ENCODE results near the gene PLEKHA6. TPM values are rescaled to one million over a fixed set of nuclear protein-coding genes. Genes with fewer than 3 reads are reported as not detected.

The PLEKHA6 gene
- total RNA-seq, 1 donor from 2014 or later: 15.4 TPM

DNA sequence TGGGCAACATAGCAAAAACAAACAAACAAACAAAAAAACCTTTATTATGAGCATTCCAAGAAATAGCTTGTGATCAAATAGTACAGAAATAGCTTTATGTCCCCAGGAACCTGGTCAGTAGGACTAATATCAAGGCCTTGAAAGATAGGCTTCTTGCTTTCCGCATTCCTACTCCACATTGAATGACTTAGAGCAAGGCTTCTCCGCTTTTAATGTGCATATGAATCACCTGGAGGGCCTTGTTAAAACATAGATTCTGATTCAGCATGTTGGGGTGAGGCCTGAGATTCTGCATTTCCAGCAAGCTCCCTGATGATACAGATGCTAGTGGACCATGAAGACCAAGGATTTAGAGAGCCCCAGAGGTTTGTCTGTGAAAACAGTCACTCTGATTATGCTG lies 17.4 kb downstream of the PLEKHA6 start:
- no peaks in the 10 kb centered on the region for H3K36me3 ChIP-seq (ENCODE audit: control insufficient read depth, insufficient read depth, low read length)
- H3K4me3 ChIP-seq (ENCODE audit: low read depth, low read length): no peak overlapping the region
- no peak for DNase-seq (ENCODE audit: low read depth)
- TF ChIP-seq, protein P1, sequence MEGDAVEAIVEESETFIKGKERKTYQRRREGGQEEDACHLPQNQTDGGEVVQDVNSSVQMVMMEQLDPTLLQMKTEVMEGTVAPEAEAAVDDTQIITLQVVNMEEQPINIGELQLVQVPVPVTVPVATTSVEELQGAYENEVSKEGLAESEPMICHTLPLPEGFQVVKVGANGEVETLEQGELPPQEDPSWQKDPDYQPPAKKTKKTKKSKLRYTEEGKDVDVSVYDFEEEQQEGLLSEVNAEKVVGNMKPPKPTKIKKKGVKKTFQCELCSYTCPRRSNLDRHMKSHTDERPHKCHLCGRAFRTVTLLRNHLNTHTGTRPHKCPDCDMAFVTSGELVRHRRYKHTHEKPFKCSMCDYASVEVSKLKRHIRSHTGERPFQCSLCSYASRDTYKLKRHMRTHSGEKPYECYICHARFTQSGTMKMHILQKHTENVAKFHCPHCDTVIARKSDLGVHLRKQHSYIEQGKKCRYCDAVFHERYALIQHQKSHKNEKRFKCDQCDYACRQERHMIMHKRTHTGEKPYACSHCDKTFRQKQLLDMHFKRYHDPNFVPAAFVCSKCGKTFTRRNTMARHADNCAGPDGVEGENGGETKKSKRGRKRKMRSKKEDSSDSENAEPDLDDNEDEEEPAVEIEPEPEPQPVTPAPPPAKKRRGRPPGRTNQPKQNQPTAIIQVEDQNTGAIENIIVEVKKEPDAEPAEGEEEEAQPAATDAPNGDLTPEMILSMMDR (IDR thresholded peaks at IDR 0.05; ENCODE audit: insufficient read depth, low read length, poor library complexity, severe bottlenecking): no peak
- H3K27me3 ChIP-seq (ENCODE audit: control insufficient read depth, insufficient read depth, low read length): no peaks in the 10 kb centered on the region

DNA sequence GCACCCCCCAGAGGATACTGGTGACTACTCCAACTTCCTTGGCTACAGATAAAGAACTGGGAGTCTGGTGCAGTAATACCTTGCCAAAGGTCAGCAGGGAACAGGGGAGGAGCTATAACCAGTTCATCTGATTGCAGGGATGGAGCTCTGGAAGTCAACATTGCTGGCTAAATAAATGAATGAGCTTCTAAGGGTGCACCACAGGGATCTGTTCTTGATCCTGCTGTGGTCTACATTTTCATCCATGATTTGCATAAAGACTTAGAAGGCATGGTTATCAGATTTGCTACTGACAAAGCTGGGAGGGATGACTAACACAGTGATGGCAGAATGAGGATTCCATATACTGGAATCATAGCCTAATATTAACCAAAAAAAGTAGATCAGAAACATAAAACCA lies 18.3 kb downstream of the PLEKHA6 start:
- H3K27me3 ChIP-seq (ENCODE audit: control insufficient read depth, insufficient read depth, low read length): no peaks in the 10 kb centered on the region
- TF ChIP-seq, protein P1 (IDR thresholded peaks at IDR 0.05; ENCODE audit: insufficient read depth, low read length, poor library complexity, severe bottlenecking): no peak
- DNase-seq (ENCODE audit: low read depth): no peak
- no peaks in the 10 kb centered on the region for H3K36me3 ChIP-seq (ENCODE audit: control insufficient read depth, insufficient read depth, low read length)
- no peak overlapping the region for H3K4me3 ChIP-seq (ENCODE audit: low read depth, low read length)

DNA sequence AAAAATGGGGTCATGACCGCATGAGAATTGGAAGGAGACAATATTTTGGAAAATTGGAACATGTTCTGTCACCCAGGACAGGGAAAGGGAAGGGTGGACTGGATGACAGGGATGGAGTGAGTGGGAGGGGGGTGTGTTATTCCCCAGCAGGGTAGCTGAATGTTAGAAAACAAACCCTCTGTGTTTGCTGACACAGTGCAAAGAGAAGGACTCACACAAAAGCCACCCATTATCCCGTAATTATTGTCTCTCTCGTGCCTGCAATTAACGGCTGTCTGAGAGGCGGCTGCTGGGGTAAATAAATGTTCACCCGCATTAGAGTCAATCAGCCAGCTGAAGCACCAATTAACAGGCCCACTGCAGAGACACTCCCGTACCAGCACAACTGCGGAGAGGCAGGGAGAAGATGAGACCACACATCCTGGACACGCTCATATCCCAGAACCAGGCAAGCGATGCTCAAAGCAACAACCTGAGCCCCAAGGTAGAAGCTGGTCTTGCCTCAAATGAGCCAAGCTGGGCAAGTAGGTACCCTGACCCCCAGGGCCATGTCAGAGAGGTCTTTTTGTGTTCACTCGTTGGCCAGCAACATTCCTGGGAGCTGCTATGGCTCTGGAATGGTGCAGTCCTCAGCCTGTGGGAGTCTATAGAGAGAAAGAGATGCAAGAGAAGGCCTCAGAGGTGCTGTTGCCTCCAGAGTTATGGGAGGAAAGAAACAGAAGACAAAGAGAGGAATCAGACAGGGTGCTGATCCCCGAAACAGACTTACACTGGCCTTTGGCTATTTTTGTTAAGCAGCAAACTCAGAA lies 19.4 kb downstream of the PLEKHA6 start:
- DNase-seq (ENCODE audit: low read depth): no peak

DNA sequence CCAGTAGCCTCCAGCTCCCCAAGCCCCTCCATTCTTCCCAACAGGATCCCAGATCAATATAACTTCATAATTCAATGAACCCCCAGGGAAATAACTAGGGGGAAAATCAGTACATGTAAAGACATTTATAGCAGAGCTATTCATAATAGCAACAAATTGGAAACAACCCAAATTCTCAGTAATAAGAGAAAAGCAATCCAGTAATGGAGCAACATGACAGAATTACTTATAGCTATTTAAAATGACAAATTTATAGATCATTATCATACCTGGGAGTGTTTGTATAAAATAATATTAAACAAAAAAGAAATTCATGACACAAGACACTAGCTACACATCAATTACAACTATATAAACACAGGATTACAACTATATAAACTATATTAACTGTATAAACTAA lies 20.2 kb downstream of the PLEKHA6 start:
- DNase-seq (ENCODE audit: low read depth): no peak
- TF ChIP-seq, protein P1 (IDR thresholded peaks at IDR 0.05; ENCODE audit: insufficient read depth, low read length, poor library complexity, severe bottlenecking): no peak
- H3K27me3 ChIP-seq (ENCODE audit: control insufficient read depth, insufficient read depth, low read length): no peaks in the 10 kb centered on the region
- H3K36me3 ChIP-seq (ENCODE audit: control insufficient read depth, insufficient read depth, low read length): no peaks in the 10 kb centered on the region
- no peak overlapping the region for H3K4me3 ChIP-seq (ENCODE audit: low read depth, low read length)

More for the DNA sequence above, 19.4 kb downstream of the PLEKHA6 start:
- Histone ChIP-seq H3K4me3 (ENCODE audit: low read depth, low read length) (no peak overlapping the region), H3K27me3 (ENCODE audit: control insufficient read depth, insufficient read depth, low read length) (no peaks in the 10 kb centered on the region), H3K36me3 (ENCODE audit: control insufficient read depth, insufficient read depth, low read length) (no peaks in the 10 kb centered on the region)
- TF ChIP-seq, protein P1 (IDR thresholded peaks at IDR 0.05; ENCODE audit: insufficient read depth, low read length, poor library complexity, severe bottlenecking): no peak

DNA sequence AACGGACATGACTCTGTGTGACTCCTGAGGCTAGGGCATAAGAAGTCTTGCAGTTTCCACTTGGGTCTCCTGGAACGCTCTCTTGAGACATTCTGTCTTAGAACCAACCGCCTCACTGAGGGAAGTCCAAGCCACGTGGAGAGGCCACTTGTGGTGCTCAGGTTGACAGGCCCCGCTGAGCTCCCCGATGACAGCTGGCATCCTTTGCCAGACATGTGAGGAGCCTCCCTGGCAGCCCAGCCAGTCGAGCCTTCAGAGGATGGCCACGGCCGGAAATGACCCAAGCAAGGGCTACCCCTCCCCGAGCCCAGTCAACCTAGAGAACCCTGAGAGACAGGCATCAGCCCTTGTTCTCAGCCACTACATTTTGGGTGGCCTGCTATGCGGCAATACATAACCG lies 20.7 kb downstream of the PLEKHA6 start:
- no peak for DNase-seq (ENCODE audit: low read depth)
- Histone ChIP-seq H3K4me3 (ENCODE audit: low read depth, low read length) (no peak overlapping the region), H3K36me3 (ENCODE audit: control insufficient read depth, insufficient read depth, low read length) (no peaks in the 10 kb centered on the region), H3K27me3 (ENCODE audit: control insufficient read depth, insufficient read depth, low read length) (no peaks in the 10 kb centered on the region)
- TF ChIP-seq, protein P1 (IDR thresholded peaks at IDR 0.05; ENCODE audit: insufficient read depth, low read length, poor library complexity, severe bottlenecking): no peak

DNA sequence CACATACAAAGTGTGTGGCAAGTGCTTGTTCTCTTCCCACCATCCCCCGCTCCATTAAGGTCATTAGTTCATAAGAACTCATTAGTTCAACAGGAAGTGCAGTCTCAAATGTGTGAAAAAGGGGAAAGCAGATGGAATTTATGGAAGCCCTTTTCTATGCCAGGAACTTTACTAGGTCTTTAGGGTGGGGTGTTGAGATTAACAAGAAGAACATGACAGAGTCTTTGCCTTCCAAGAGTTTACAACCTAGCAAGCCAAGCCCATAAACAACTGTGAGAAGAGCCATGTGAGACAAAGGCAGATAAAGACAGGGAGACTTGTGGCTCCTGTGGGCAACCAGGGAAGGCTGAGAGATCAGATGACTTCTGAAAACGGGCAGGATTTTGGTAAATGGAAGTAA lies 21.4 kb downstream of the PLEKHA6 start:
- Histone ChIP-seq H3K4me3 (ENCODE audit: low read depth, low read length) (no peak overlapping the region), H3K27me3 (ENCODE audit: control insufficient read depth, insufficient read depth, low read length) (no peaks in the 10 kb centered on the region), H3K36me3 (ENCODE audit: control insufficient read depth, insufficient read depth, low read length) (no peaks in the 10 kb centered on the region)
- no peak for DNase-seq (ENCODE audit: low read depth)
- TF ChIP-seq, protein P1 (IDR thresholded peaks at IDR 0.05; ENCODE audit: insufficient read depth, low read length, poor library complexity, severe bottlenecking): no peak

Measured in kidney epithelial cell (primary cell).